Pancreas (tissue), 10 donors: ENCODE data around the gene ARHGEF17. TPM values are rescaled to one million over a fixed set of nuclear protein-coding genes. Genes with fewer than 3 reads are reported as not detected.
A peak's percentile ranks its signal among the peaks of the same experiment; 100 is the strongest.

Experiments
- ATAC-seq, 4 donors: fragments of 200-7000 bp; cut with Tn5 transposase; one replicate each; pipeline versions ENCODE4 v1.8.0 to v1.9.1; 2020; ENCODE audit warnings: mild to moderate bottlenecking in 4 of 4, moderate library complexity in 4 of 4
- DNase-seq, 6 donors: peaks; one replicate each; pipeline ENCODE4 v3.0.0-alpha.2; 2020
- FAIRE-seq: peaks from 2 replicates; lab custom pipeline; 2012; peaks lifted over from hg19 to GRCh38; lab: Jason Lieb, UNC
- H3K27ac ChIP-seq, 4 donors: fragments of 200-600 bp; sonication (generic); 1 replicate in 3 of 4; 2 replicates in 1 of 4; pipeline versions ENCODE4 v1.5.0 to v1.8.0; 2020
- H3K27me3 ChIP-seq, 4 donors: fragments of 200-600 bp; one replicate each; pipeline ENCODE4 v1.8.0; 2021
- H3K36me3 ChIP-seq, 3 donors: fragments of 200-600 bp; sonication (generic) in 1 of 3; one replicate each; pipeline versions ENCODE4 v1.5.0 to v1.8.0; 2020 to 2021
- H3K4me1 ChIP-seq, 3 donors: fragments of 200-600 bp; one replicate each; pipeline ENCODE4 v1.8.0; 2021
- H3K4me3 ChIP-seq, 4 donors: fragments of 200-600 bp; sonication (generic) in 2 of 4; one replicate each; pipeline versions ENCODE4 v1.5.0 to v1.8.0; 2020 to 2021
- H3K9me3 ChIP-seq, 4 donors: fragments of 200-600 bp; one replicate each; pipeline ENCODE4 v1.8.0; 2021
- CTCF ChIP-seq, 4 donors: fragments of 200-600 bp; sonication (generic) in 3 of 4; IDR thresholded peaks; one replicate each; pipeline versions ENCODE4 v1.5.0 to v1.8.0; 2021; ENCODE audit warnings: antibody characterized with exemption in 4 of 4
- WGBS, 2 donors: extraction: QIAGEN DNeasy Blood & Tissue Kit; methylation state at CpG; one replicate each; pipeline ENCODE4 v1.1.7; 2013; 5-methylcytosine and 5-hydroxymethylcytosine counted together
- intact Hi-C, 3 donors: fragments of 100-400 bp; cut with DNase I; formaldehyde crosslinking; loops; one replicate each; pipeline versions ENCODE4 v1.11.1 to v1.14.2; 2022
- polyA plus RNA-seq, 2 donors: library from polyadenylated mRNA; stranded (reverse); fragments of 200-250 nt; gene quantifications; one replicate each; pipeline ENCODE4 v1.2.3, GENCODE V29; 2013
- total RNA-seq, 6 donors: library from RNA; stranded (reverse); fragmentation: NEBNext Ultra II Directional in 4 of 6; extraction: Animal tissue kit (Norgen Biotek cat#: 25700) in 4 of 6; gene quantifications; one replicate each; pipeline versions ENCODE4 v1.2.1 to v1.2.4, GENCODE V29; 2021 to 2023
- donor health status: healthy with polysubstance abuse.
- donor health status: DM: no; HTN: no; CAD: no; lungs with moderate emphysema.
- donor health status: DM: no; HTN: no; CAD: no.
- donor health status: control.
- donor health status: control.
- donor health status: Bipolar disorder and iron deficiency.
- donor health status: DM: yes; HTN: yes; CAD: no.
- donor health status: DM: no; HTN: no; CAD: no.
- donor health status: DM: no; HTN: no; CAD: no.
- donor health status: DM: yes; HTN: yes; CAD: no.

The ARHGEF17 gene
- total and polyA plus RNA-seq, 8 donors, result 7.0 to 24.0 (median 10.4) TPM

- Histone ChIP-seq H3K4me3 (peak overlapping the region in 1 of 4 donors; percentile 6), H3K4me1 (no peaks in the 10 kb centered on the region), H3K27ac (no peak overlapping the region), H3K9me3 (no peaks in the 10 kb centered on the region), H3K36me3 (no peaks in the 10 kb centered on the region), H3K27me3 (no peaks in the 10 kb centered on the region)
- 61 to 66% methylated on average over 11 of the region's 11 CpGs for WGBS, 2 donors
- ATAC-seq, result peak in 2 of 4 donors; percentile 6 to 16
- FAIRE-seq, result no peak
- intact Hi-C loops, result no loop called here
- no peak for TF ChIP-seq CTCF (IDR thresholded peaks at IDR 0.05)
- no peak for DNase-seq
These were observed 6.3 kb downstream of the ARHGEF17 start for GRCh38 chr11:73314117-73314961.

- FAIRE-seq (no peak), DNase-seq (peak in 1 of 6 donors; percentile 16), ATAC-seq (no peak)
- H3K27ac ChIP-seq, result no peak overlapping the region
- H3K4me3 ChIP-seq, result no peak overlapping the region
- no peaks in the 10 kb centered on the region for H3K9me3 ChIP-seq
- H3K36me3 ChIP-seq, result no peaks in the 10 kb centered on the region
- no peaks in the 10 kb centered on the region for H3K4me1 ChIP-seq
- no peaks in the 10 kb centered on the region for H3K27me3 ChIP-seq
- WGBS, 2 donors, result 67 to 82% methylated on average over 7 to 9 of the region's 9 CpGs
- intact Hi-C loops, result no loop called here
- no peak for TF ChIP-seq CTCF (IDR thresholded peaks at IDR 0.05)
These were observed 7.4 kb downstream of the ARHGEF17 start for GRCh38 chr11:73315293-73316020.

GRCh38 chr11:73316422-73316821 lies 8.3 kb downstream of the ARHGEF17 start:
- DNase-seq (no peak), FAIRE-seq (no peak), ATAC-seq (no peak)
- Histone ChIP-seq H3K36me3 (no peaks in the 10 kb centered on the region), H3K9me3 (no peaks in the 10 kb centered on the region), H3K27ac (no peak overlapping the region), H3K4me3 (no peak overlapping the region), H3K27me3 (no peaks in the 10 kb centered on the region), H3K4me1 (no peaks in the 10 kb centered on the region)
- intact Hi-C loops, result no loop called here
- TF ChIP-seq CTCF (IDR thresholded peaks at IDR 0.05), result no peak
- 77 to 93% methylated on average over 1 of the region's 1 CpG for WGBS, 2 donors

- DNase-seq, result peak in 1 of 6 donors; percentile 37
- H3K9me3 ChIP-seq, result no peaks in the 10 kb centered on the region
- intact Hi-C loops, result no loop called here
- no peak for FAIRE-seq
- no peak overlapping the region for H3K4me3 ChIP-seq
- no peak for TF ChIP-seq CTCF (IDR thresholded peaks at IDR 0.05)
- WGBS, 2 donors, result 52 to 54% methylated on average over 4 of the region's 4 CpGs
- peak in 3 of 4 donors; percentile 22 to 27 (median 22) for ATAC-seq
- peak overlapping the region in 1 of 4 donors; percentile 17 for H3K27ac ChIP-seq
- no peaks in the 10 kb centered on the region for H3K27me3 ChIP-seq
- H3K4me1 ChIP-seq, result no peaks in the 10 kb centered on the region
- no peaks in the 10 kb centered on the region for H3K36me3 ChIP-seq
These were observed 9.3 kb downstream of the ARHGEF17 start for GRCh38 chr11:73317373-73317772.
